HCT116 (cell line): ENCODE data around the gene PBXIP1. TPM values are rescaled to one million over a fixed set of nuclear protein-coding genes. Genes with fewer than 3 reads are reported as not detected.

ENCODE experiments used
- ATAC-seq: fragments of 200-7000 bp; cut with Tn5 transposase; 2 replicates; pipeline ENCODE4 v1.9.1; 2020; ENCODE audit warnings: mild to moderate bottlenecking, moderate library complexity
- BruUV-seq: library from RNA; stranded (reverse); fragments of 400-500 nt; replicated peaks from 2 replicates; lab custom pipeline; 2021; lab: Mats Ljungman, UMichigan
- CTCF ChIA-PET: fragments of 300-600 bp; sonication (Branson Sonifier 250); formaldehyde crosslinking; loops from one replicate; lab custom pipeline; 2021; ENCODE audit warnings: antibody characterized with exemption; lab: Charles Lee
- POLR2A ChIA-PET: fragments of 300-600, 350-600 bp; sonication (Branson Sonifier 250); formaldehyde crosslinking; loops from one replicate; lab custom pipeline; 2021; ENCODE audit warnings: antibody characterized with exemption; lab: Charles Lee
- RAD21 ChIA-PET, 2 experiments: fragments of 300-600 bp; sonication (Branson Sonifier 250); formaldehyde crosslinking; loops; one replicate each; lab custom pipeline; 2023; ENCODE audit warnings: low total read pairs in 2 of 2; ENCODE audit not compliant: uncharacterized antibody in 2 of 2, unreplicated experiment in 2 of 2, low non-redundant PET in 1 of 2; lab: Charles Lee
- DNase-seq: peaks from one replicate; pipeline ENCODE4 v3.0.0-alpha.2; 2010; ENCODE audit warnings: low read depth, low spot score
- H2AFZ ChIP-seq: fragments of 200-600 bp; shearing (Covaris generic), sonication (generic); 2 replicates; pipeline ENCODE4 v1.6.1; 2017; ENCODE audit warnings: low read depth, mixed run types, mixed read lengths, antibody characterized with exemption, low read length; ENCODE audit not compliant: poor library complexity, severe bottlenecking
- H3K27ac ChIP-seq: 2 replicates; pipeline ENCODE4 v1.5.1; 2012; ENCODE audit warnings: low read depth, low read length
- H3K27me3 ChIP-seq: fragments of 200-600 bp; sonication (generic); 2 replicates; pipeline ENCODE4 v1.6.1; 2016; ENCODE audit warnings: mixed run types, low read length, mixed read lengths; ENCODE audit not compliant: insufficient read depth
- H3K36me3 ChIP-seq, 2 experiments: fragments of 200-500 bp in 1 of 2; fragments of 200-600 bp in 1 of 2; sonication (Bioruptor generic) in 1 of 2; sonication (generic) in 1 of 2; 2 replicates each; pipeline versions ENCODE4 v1.5.1 to v1.6.1; 2014 to 2016; ENCODE audit warnings: low read length in 2 of 2, inconsistent platforms in 1 of 2, mixed read lengths in 1 of 2, mixed run types in 1 of 2; ENCODE audit not compliant: insufficient read depth in 2 of 2, control insufficient read depth in 1 of 2
- H3K4me1 ChIP-seq, 2 experiments: fragments of 200-600 bp in 1 of 2; sonication (generic) in 1 of 2; 2 replicates each; pipeline versions ENCODE4 v1.5.1 to v1.6.1; 2012 to 2017; ENCODE audit warnings: low read length in 2 of 2, inconsistent platforms in 1 of 2, mild to moderate bottlenecking in 1 of 2, mixed read lengths in 1 of 2, mixed run types in 1 of 2, moderate library complexity in 1 of 2; ENCODE audit not compliant: insufficient read depth in 2 of 2, control insufficient read depth in 1 of 2
- H3K4me2 ChIP-seq: fragments of 200-600 bp; sonication (generic); 2 replicates; pipeline ENCODE4 v1.6.1; 2017; ENCODE audit warnings: mixed run types, low read length, mixed read lengths
- H3K4me3 ChIP-seq, 2 experiments: fragments of 200-600 bp in 1 of 2; sonication (generic) in 1 of 2; replicated peaks in 1 of 2; 2 replicates each; pipeline ENCODE4 v1.5.1; 2011 to 2016; ENCODE audit warnings: low read length in 2 of 2, control low read depth in 1 of 2, low read depth in 1 of 2, mild to moderate bottlenecking in 1 of 2, mixed read lengths in 1 of 2, mixed run types in 1 of 2
- H3K79me2 ChIP-seq: fragments of 200-600 bp; sonication (generic); 2 replicates; pipeline ENCODE4 v1.6.1; 2017; ENCODE audit warnings: mild to moderate bottlenecking, mixed run types, low read length, moderate library complexity, mixed read lengths; ENCODE audit not compliant: insufficient read depth
- H3K9ac ChIP-seq: fragments of 200-600 bp; sonication (generic); 2 replicates; pipeline ENCODE4 v1.6.1; 2016; ENCODE audit warnings: low read length, mixed read lengths
- H3K9me2 ChIP-seq: fragments of 200-600 bp; sonication (generic), shearing (Covaris generic); 2 replicates; pipeline ENCODE4 v1.6.1; 2017; ENCODE audit warnings: mixed run types, mild to moderate bottlenecking, moderate library complexity; ENCODE audit not compliant: insufficient read depth
- H3K9me3 ChIP-seq, 2 experiments: fragments of 200-500 bp in 1 of 2; fragments of 200-600 bp in 1 of 2; sonication (Bioruptor generic) in 1 of 2; sonication (generic) in 1 of 2; 2 replicates each; pipeline ENCODE4 v1.6.1; 2014 to 2017; ENCODE audit warnings: low read length in 2 of 2, mixed read lengths in 2 of 2, inconsistent platforms in 1 of 2, low read depth in 1 of 2, mild to moderate bottlenecking in 1 of 2, mixed run types in 1 of 2, moderate library complexity in 1 of 2; ENCODE audit not compliant: control insufficient read depth in 1 of 2, insufficient read depth in 1 of 2
- H4K20me1 ChIP-seq: fragments of 200-600 bp; sonication (generic), shearing (Covaris generic); 2 replicates; pipeline ENCODE4 v1.6.1; 2017; ENCODE audit warnings: mixed run types, mild to moderate bottlenecking, moderate library complexity; ENCODE audit not compliant: insufficient read depth
- CTCF ChIP-seq, 3 experiments: fragments of 200-600 bp in 1 of 3; sonication (generic) in 1 of 3; IDR thresholded peaks in 2 of 3; conservative IDR thresholded peaks in 1 of 3; 2 replicates each; pipeline ENCODE4 v1.5.1; 2012 to 2017; ENCODE audit warnings: low read depth in 2 of 3, low read length in 2 of 3, antibody characterized with exemption in 1 of 3, borderline replicate concordance in 1 of 3, control low read depth in 1 of 3, mild to moderate bottlenecking in 1 of 3, mixed read lengths in 1 of 3, mixed run types in 1 of 3, moderate library complexity in 1 of 3; ENCODE audit not compliant: insufficient read depth in 1 of 3
- EZH2phosphoT487 ChIP-seq: fragments of 200-600 bp; IDR thresholded peaks from 2 replicates; pipeline ENCODE4 v1.6.1; 2018; ENCODE audit warnings: antibody characterized with exemption, borderline replicate concordance
- FOSL1 ChIP-seq: IDR thresholded peaks from 2 replicates; pipeline ENCODE4 v1.6.1; 2012; ENCODE audit warnings: low read depth
- POLR2A ChIP-seq: IDR thresholded peaks from 2 replicates; pipeline ENCODE4 v1.7.0; 2011; ENCODE audit warnings: borderline replicate concordance; ENCODE audit not compliant: insufficient read depth, insufficient read length; ENCODE audit errors: extremely low read depth
- POLR2AphosphoS5 ChIP-seq: IDR thresholded peaks from 2 replicates; pipeline ENCODE4 v1.6.1; 2011; ENCODE audit warnings: mild to moderate bottlenecking, low read depth, low read length, moderate library complexity
- YY1 ChIP-seq: IDR thresholded peaks from 2 replicates; pipeline ENCODE4 v1.6.1; 2011; ENCODE audit warnings: low read length, low read depth, moderate library complexity, mild to moderate bottlenecking; ENCODE audit not compliant: insufficient replicate concordance; ENCODE audit errors: extremely low read depth
- ZFX ChIP-seq: fragments of 450-650 bp; IDR thresholded peaks from 2 replicates; pipeline ENCODE4 v1.6.1; 2017
- intact Hi-C: fragments of 100-400 bp; cut with micrococcal nuclease; formaldehyde crosslinking; loops from 2 replicates; pipeline ENCODE4 v1.10.0; 2022
- total RNA-seq: library from RNA; stranded (reverse); gene quantifications from one replicate; pipeline ENCODE4 v1.2.1, GENCODE V29; 2021; ENCODE audit not compliant: unreplicated experiment
- TF ChIP-seq, protein P1 (sequence below): IDR thresholded peaks from 2 replicates; pipeline ENCODE4 v1.6.1; 2012

PBXIP1 gene
- total RNA-seq, 1 experiment from 2014 or later, result 12.6 TPM

- Histone ChIP-seq H3K9me3 (no peaks in the 10 kb centered on the region), H3K27me3 (no peaks in the 10 kb centered on the region), H4K20me1 (no peaks in the 10 kb centered on the region), H3K4me1 (peaks cover 40 to 63% of the 10 kb centered on the region in 2 experiments), H3K9ac (peak overlapping the region; percentile 86), H3K36me3 (peaks cover 2 to 19% of the 10 kb centered on the region in 2 experiments; a peak in 2 of 4 replicates), H3K4me3 (peak overlapping the region; percentile 61 to 70), H3K9me2 (no peaks in the 10 kb centered on the region), H3K79me2 (peaks cover 88% of the 10 kb centered on the region), H3K27ac (peak overlapping the region; percentile 86), H2AFZ (no peak overlapping the region), H3K4me2 (peak overlapping the region; percentile 90)
- DNase-seq (peak; percentile 80), ATAC-seq (peak; percentile 13)
- TSS peak; percentile 71 for BruUV-seq
- intact Hi-C loops, result loop anchor here (1.0 to 5.0 kb wide), 3 partner anchors 45 to 165 kb away; partner anchors contain the start of genes EFNA4 and SLC50A1
- TF ChIP-seq YY1, result peak; percentile 72
- TF ChIP-seq EZH2phosphoT487, result no peak
- TF ChIP-seq, protein P1, sequence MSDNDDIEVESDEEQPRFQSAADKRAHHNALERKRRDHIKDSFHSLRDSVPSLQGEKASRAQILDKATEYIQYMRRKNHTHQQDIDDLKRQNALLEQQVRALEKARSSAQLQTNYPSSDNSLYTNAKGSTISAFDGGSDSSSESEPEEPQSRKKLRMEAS, result no peak
- TF ChIP-seq POLR2A, result peak; percentile 14
- 0 out of 2 replicates have a peak, but pooled peaks have one; percentile 25 for TF ChIP-seq ZFX
- TF ChIP-seq POLR2AphosphoS5, result peak; percentile 66
- RAD21 ChIA-PET, result no interaction called here
- POLR2A ChIA-PET, result interaction anchor here (0.6 to 5.4 kb wide), 20 partner anchors 8 to 221 kb away, joined by 3 to 46 read pairs (median 4); partner anchors contain the start of genes FLAD1, LENEP, PBXIP1 and PMVK
- CTCF ChIA-PET, result interaction anchor here (0.7 to 2.6 kb wide), 6 partner anchors 17 to 279 kb away, joined by 3 to 14 read pairs (median 4); partner anchors contain the start of genes ADAM15 and PBXIP1
These were observed 16.8 kb upstream of the PBXIP1 start for GRCh38 chr1:154972517-154973343.

DNA sequence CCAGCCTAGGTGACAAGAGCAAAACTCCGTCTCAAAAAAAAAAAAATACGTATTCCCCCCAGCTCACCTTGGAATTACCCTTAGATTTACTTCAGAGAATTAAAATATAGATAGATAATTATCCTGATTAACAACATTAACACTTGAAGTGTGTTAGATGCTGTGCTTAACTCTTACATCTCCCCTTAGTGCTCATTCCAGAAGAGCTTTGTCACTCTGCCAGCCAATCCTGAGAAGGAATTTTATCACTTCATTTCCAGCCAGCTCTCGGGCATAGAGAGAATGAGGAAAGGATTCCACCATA is 16.3 kb upstream of the PBXIP1 start:
- Histone ChIP-seq H3K4me3 (peak overlapping the region; percentile 61 to 70), H2AFZ (no peak overlapping the region), H3K9me3 (no peaks in the 10 kb centered on the region), H3K4me1 (peaks cover 40 to 62% of the 10 kb centered on the region in 2 experiments), H3K79me2 (peaks cover 88% of the 10 kb centered on the region), H3K27me3 (no peaks in the 10 kb centered on the region), H3K9me2 (no peaks in the 10 kb centered on the region), H3K36me3 (peaks cover 7 to 21% of the 10 kb centered on the region in 2 experiments; a peak in 2 of 4 replicates), H3K27ac (peak overlapping the region; percentile 86), H3K9ac (peak overlapping the region; percentile 86), H3K4me2 (peak overlapping the region; percentile 90), H4K20me1 (no peaks in the 10 kb centered on the region)
- no peak for ATAC-seq
- ChIA-PET POLR2A (interaction anchor here (0.6 to 5.4 kb wide), 13 partner anchors 8 to 87 kb away, joined by 3 to 46 read pairs (median 4); partner anchors contain the start of genes FLAD1, PBXIP1, PYGO2 and ZBTB7B), RAD21 (no interaction called here), CTCF (interaction anchor here (0.7 to 2.6 kb wide), 3 partner anchors 27 to 113 kb away, joined by 5 to 14 read pairs (median 7); no protein-coding TSS in a partner anchor)
- no peak for DNase-seq
- TF ChIP-seq CTCF (IDR thresholded peaks at IDR 0.05 in 2 of 3, conservative IDR thresholded peaks at IDR 0.05 in 1 of 3; ENCODE audit: borderline replicate concordance in 1 of 3, insufficient read depth in 1 of 3, low read depth in 2 of 3, low read length in 2 of 3), result no peak
- TF ChIP-seq POLR2A, result no peak
- no peak for TF ChIP-seq FOSL1
- intact Hi-C loops, result loop anchor here (5.0 kb wide), 2 partner anchors 90 to 165 kb away; partner anchors contain the start of genes EFNA4 and SLC50A1
- BruUV-seq, result no TSS peak
